HEK293T (cell line): ENCODE data around the gene SUN3.

ENCODE experiments used
- CTCF ChIA-PET: fragments of 350-600 bp; formaldehyde crosslinking; extraction: SDS; loops from one replicate; lab custom pipeline; 2021; ENCODE audit warnings: antibody characterized with exemption, inconsistent platforms; lab: Yijun Ruan, JAX
- POLR2A ChIA-PET: fragments of 350-600 bp; formaldehyde crosslinking; extraction: SDS; loops from one replicate; lab custom pipeline; 2020; ENCODE audit warnings: antibody characterized with exemption, inconsistent platforms; lab: Yijun Ruan, JAX
- DNase-seq: peaks from one replicate; pipeline ENCODE4 v3.0.0; 2012; ENCODE audit warnings: mixed read lengths; ENCODE audit errors: extremely low spot score
- ARNT ChIP-seq: fragments of 450-650 bp; IDR thresholded peaks from 2 replicates; pipeline ENCODE4 v1.6.1; 2017; ENCODE audit warnings: mild to moderate bottlenecking
- BHLHE40 ChIP-seq: fragments of 450-650 bp; IDR thresholded peaks from 2 replicates; pipeline ENCODE4 v1.6.1; 2016; ENCODE audit warnings: mild to moderate bottlenecking, moderate library complexity, borderline replicate concordance
- CTBP1 ChIP-seq: fragments of 450-650 bp; IDR thresholded peaks from 2 replicates; pipeline ENCODE4 v1.6.1; 2016; ENCODE audit warnings: borderline replicate concordance
- ELF4 ChIP-seq: fragments of 450-650 bp; IDR thresholded peaks from 2 replicates; pipeline ENCODE4 v1.6.1; 2017; ENCODE audit warnings: antibody characterized with exemption
- FOXA1 ChIP-seq: fragments of 450-650 bp; IDR thresholded peaks from 2 replicates; pipeline ENCODE4 v1.6.1; 2016; ENCODE audit warnings: mild to moderate bottlenecking
- FOXK2 ChIP-seq: fragments of 450-650 bp; IDR thresholded peaks from 2 replicates; pipeline ENCODE4 v1.6.1; 2016; ENCODE audit warnings: mild to moderate bottlenecking
- FOXM1 ChIP-seq: fragments of 450-650 bp; IDR thresholded peaks from 2 replicates; pipeline ENCODE4 v1.6.1; 2017; ENCODE audit warnings: mild to moderate bottlenecking, borderline replicate concordance
- HDGF ChIP-seq: fragments of 450-650 bp; IDR thresholded peaks from 2 replicates; pipeline ENCODE4 v1.6.1; 2017; ENCODE audit warnings: antibody characterized with exemption, borderline replicate concordance
- L3MBTL2 ChIP-seq: fragments of 450-650 bp; conservative IDR thresholded peaks from 2 replicates; pipeline ENCODE4 v1.6.1; 2016; ENCODE audit warnings: mild to moderate bottlenecking
- LEF1 ChIP-seq: fragments of 450-650 bp; IDR thresholded peaks from 2 replicates; pipeline ENCODE4 v1.6.1; 2017; ENCODE audit warnings: mild to moderate bottlenecking, borderline replicate concordance
- NFRKB ChIP-seq: fragments of 450-650 bp; IDR thresholded peaks from 2 replicates; pipeline ENCODE4 v1.6.1; 2016; ENCODE audit warnings: mild to moderate bottlenecking, moderate library complexity
- SP1 ChIP-seq: fragments of 450-650 bp; IDR thresholded peaks from 2 replicates; pipeline ENCODE4 v1.6.1; 2017
- SUZ12 ChIP-seq: fragments of 450-650 bp; IDR thresholded peaks from 2 replicates; pipeline ENCODE4 v1.6.1; 2016; ENCODE audit warnings: mild to moderate bottlenecking
- TARDBP ChIP-seq: fragments of 450-650 bp; IDR thresholded peaks from 2 replicates; pipeline ENCODE4 v1.6.1; 2016
- ZNF384 ChIP-seq: fragments of 450-650 bp; IDR thresholded peaks from 2 replicates; pipeline ENCODE4 v1.6.1; 2016
- TF ChIP-seq, protein P1 (sequence below): fragments of 450-650 bp; IDR thresholded peaks from 2 replicates; pipeline ENCODE4 v1.6.1; 2016

SUN3 gene

GRCh38 chr7:48053736-48054135, 24.8 kb upstream of the SUN3 start:
- DNase-seq, result no peak
- no peak for TF ChIP-seq HDGF
- no peak for TF ChIP-seq FOXK2
- TF ChIP-seq, protein P1, sequence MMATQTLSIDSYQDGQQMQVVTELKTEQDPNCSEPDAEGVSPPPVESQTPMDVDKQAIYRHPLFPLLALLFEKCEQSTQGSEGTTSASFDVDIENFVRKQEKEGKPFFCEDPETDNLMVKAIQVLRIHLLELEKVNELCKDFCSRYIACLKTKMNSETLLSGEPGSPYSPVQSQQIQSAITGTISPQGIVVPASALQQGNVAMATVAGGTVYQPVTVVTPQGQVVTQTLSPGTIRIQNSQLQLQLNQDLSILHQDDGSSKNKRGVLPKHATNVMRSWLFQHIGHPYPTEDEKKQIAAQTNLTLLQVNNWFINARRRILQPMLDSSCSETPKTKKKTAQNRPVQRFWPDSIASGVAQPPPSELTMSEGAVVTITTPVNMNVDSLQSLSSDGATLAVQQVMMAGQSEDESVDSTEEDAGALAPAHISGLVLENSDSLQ, result no peak
- TF ChIP-seq LEF1, result no peak
- TF ChIP-seq ELF4, result no peak
- no peak for TF ChIP-seq ZNF384
- no peak for TF ChIP-seq TARDBP
- TF ChIP-seq CTBP1, result no peak
- TF ChIP-seq ARNT, result no peak
- no peak for TF ChIP-seq BHLHE40
- TF ChIP-seq L3MBTL2, result no peak
- TF ChIP-seq FOXM1, result no peak
- TF ChIP-seq NFRKB, result no peak
- no peak for TF ChIP-seq SUZ12
- no peak for TF ChIP-seq FOXA1
- no peak for TF ChIP-seq SP1
- ChIA-PET CTCF (interaction anchor here (0.5 kb wide), 1 partner anchor 1155 kb away, joined by 4 read pairs; no protein-coding TSS in a partner anchor), POLR2A (interaction anchor here (1.6 kb wide), 1 partner anchor 35 kb away, joined by 5 read pairs; the partner anchor contains the start of gene UPP1)

GRCh38 chr7:48052748-48053147, 23.8 kb upstream of the SUN3 start:
- ChIA-PET POLR2A (interaction anchor here (1.6 kb wide), 1 partner anchor 36 kb away, joined by 5 read pairs; the partner anchor contains the start of gene UPP1), CTCF (no interaction called here)
- TF ChIP-seq FOXM1 (no peak), NFRKB (no peak), ZNF384 (no peak), L3MBTL2 (no peak), HDGF (no peak), FOXK2 (no peak), ARNT (no peak), CTBP1 (no peak), FOXA1 (no peak), SP1 (no peak), ELF4 (no peak), BHLHE40 (no peak), SUZ12 (no peak), TARDBP (no peak), LEF1 (no peak)
- TF ChIP-seq, protein P1, result no peak
- no peak for DNase-seq

GRCh38 chr7:48049850-48050249, 20.9 kb upstream of the SUN3 start:
- TF ChIP-seq SUZ12, result no peak
- TF ChIP-seq LEF1, result no peak
- no peak for TF ChIP-seq BHLHE40
- TF ChIP-seq, protein P1, result no peak
- no peak for TF ChIP-seq ARNT
- TF ChIP-seq TARDBP, result no peak
- TF ChIP-seq ELF4, result no peak
- TF ChIP-seq L3MBTL2, result no peak
- TF ChIP-seq CTBP1, result no peak
- no peak for TF ChIP-seq SP1
- no peak for DNase-seq
- POLR2A ChIA-PET, result no interaction called here
- CTCF ChIA-PET, result no interaction called here

DNA sequence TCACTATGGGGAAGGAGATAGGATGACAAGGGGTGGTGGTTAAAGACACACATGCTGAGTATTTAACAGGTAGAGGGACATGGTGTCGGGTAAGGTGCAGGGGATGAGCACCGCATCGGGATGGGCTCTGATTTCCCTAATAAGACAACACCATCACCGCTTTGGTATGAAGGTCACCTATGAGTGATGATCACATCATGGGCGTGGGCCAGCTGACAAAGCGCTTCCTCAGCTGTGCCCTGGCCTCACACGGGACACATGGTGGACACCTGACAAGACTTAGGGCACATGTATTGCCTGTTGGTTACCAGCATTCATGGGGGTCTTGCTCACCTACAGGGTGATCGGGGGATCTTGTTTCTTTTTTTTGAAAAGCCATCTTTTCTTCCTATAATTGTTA, 19.2 kb upstream of the SUN3 start:
- POLR2A ChIA-PET, result interaction anchor here (0.7 kb wide), 1 partner anchor 40 kb away, joined by 3 read pairs; the partner anchor contains the start of gene UPP1
- CTCF ChIA-PET, result no interaction called here
- no peak for DNase-seq
- TF ChIP-seq TARDBP (no peak), BHLHE40 (no peak), L3MBTL2 (no peak), LEF1 (no peak), SP1 (no peak), HDGF (no peak), NFRKB (no peak), ARNT (no peak), FOXM1 (no peak), CTBP1 (no peak), SUZ12 (no peak), FOXK2 (no peak), FOXA1 (no peak), ZNF384 (no peak), ELF4 (no peak)
- TF ChIP-seq, protein P1, result no peak

DNA sequence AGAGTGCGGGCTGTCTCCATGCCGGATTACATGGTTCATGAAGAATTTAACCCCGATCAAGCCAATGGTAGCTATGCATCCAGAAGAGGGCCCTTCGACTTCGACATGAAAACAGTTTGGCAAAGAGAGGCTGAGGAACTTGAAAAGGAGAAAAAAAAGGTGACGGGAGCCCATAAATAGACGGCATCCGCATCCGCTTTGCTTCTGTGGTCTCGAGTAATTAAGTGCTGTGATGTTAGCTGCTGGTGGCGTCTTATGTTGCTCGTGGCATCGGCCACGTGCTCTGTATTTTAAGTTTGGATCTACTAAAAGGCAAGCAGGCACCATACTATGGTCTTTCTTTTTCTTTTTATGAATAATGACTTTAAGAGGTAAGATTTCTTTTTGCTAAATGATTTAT, 17.6 kb upstream of the SUN3 start:
- DNase-seq, result no peak
- no peak for TF ChIP-seq HDGF
- no peak for TF ChIP-seq TARDBP
- no peak for TF ChIP-seq FOXA1
- no peak for TF ChIP-seq NFRKB
- TF ChIP-seq L3MBTL2, result no peak
- TF ChIP-seq FOXK2, result no peak
- no peak for TF ChIP-seq FOXM1
- no peak for TF ChIP-seq SUZ12
- TF ChIP-seq, protein P1, result no peak
- TF ChIP-seq ZNF384, result no peak
- TF ChIP-seq LEF1, result no peak
- TF ChIP-seq ELF4, result no peak
- no peak for TF ChIP-seq SP1
- TF ChIP-seq ARNT, result no peak
- ChIA-PET POLR2A (no interaction called here), CTCF (no interaction called here)
